Measurements from ENCODE around the gene SKI.

- TF ChIP-seq, protein P1, sequence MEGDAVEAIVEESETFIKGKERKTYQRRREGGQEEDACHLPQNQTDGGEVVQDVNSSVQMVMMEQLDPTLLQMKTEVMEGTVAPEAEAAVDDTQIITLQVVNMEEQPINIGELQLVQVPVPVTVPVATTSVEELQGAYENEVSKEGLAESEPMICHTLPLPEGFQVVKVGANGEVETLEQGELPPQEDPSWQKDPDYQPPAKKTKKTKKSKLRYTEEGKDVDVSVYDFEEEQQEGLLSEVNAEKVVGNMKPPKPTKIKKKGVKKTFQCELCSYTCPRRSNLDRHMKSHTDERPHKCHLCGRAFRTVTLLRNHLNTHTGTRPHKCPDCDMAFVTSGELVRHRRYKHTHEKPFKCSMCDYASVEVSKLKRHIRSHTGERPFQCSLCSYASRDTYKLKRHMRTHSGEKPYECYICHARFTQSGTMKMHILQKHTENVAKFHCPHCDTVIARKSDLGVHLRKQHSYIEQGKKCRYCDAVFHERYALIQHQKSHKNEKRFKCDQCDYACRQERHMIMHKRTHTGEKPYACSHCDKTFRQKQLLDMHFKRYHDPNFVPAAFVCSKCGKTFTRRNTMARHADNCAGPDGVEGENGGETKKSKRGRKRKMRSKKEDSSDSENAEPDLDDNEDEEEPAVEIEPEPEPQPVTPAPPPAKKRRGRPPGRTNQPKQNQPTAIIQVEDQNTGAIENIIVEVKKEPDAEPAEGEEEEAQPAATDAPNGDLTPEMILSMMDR (conservative IDR thresholded peaks at IDR 0.05; ENCODE audit: low read depth, low read length) = no peak
- TF ChIP-seq EZH2 (IDR thresholded peaks at IDR 0.05; ENCODE audit: low read length, unreplicated experiment) = no peak
These were observed 91.9 kb downstream of the SKI start for GRCh38 chr1:2320006-2320405.
